Pancreas (tissue), 10 donors: ENCODE data around the gene TENM3. TPM values are rescaled to one million over a fixed set of nuclear protein-coding genes. Genes with fewer than 3 reads are reported as not detected.

ENCODE experiments used
- ATAC-seq, 4 donors: fragments of 200-7000 bp; cut with Tn5 transposase; one replicate each; pipeline versions ENCODE4 v1.8.0 to v1.9.1; 2020; ENCODE audit warnings: mild to moderate bottlenecking in 4 of 4, moderate library complexity in 4 of 4
- DNase-seq, 6 donors: peaks; one replicate each; pipeline ENCODE4 v3.0.0-alpha.2; 2020
- FAIRE-seq: peaks from 2 replicates; lab custom pipeline; 2012; peaks lifted over from hg19 to GRCh38; lab: Jason Lieb, UNC
- H3K27ac ChIP-seq, 4 donors: fragments of 200-600 bp; sonication (generic); 1 replicate in 3 of 4; 2 replicates in 1 of 4; pipeline versions ENCODE4 v1.5.0 to v1.8.0; 2020
- H3K27me3 ChIP-seq, 4 donors: fragments of 200-600 bp; one replicate each; pipeline ENCODE4 v1.8.0; 2021
- H3K36me3 ChIP-seq, 3 donors: fragments of 200-600 bp; sonication (generic) in 1 of 3; one replicate each; pipeline versions ENCODE4 v1.5.0 to v1.8.0; 2020 to 2021
- H3K4me1 ChIP-seq, 3 donors: fragments of 200-600 bp; one replicate each; pipeline ENCODE4 v1.8.0; 2021
- H3K4me3 ChIP-seq, 4 donors: fragments of 200-600 bp; sonication (generic) in 2 of 4; one replicate each; pipeline versions ENCODE4 v1.5.0 to v1.8.0; 2020 to 2021
- H3K9me3 ChIP-seq, 4 donors: fragments of 200-600 bp; one replicate each; pipeline ENCODE4 v1.8.0; 2021
- WGBS, 2 donors: extraction: QIAGEN DNeasy Blood & Tissue Kit; methylation state at CpG; one replicate each; pipeline ENCODE4 v1.1.7; 2013; 5-methylcytosine and 5-hydroxymethylcytosine counted together
- intact Hi-C, 3 donors: fragments of 100-400 bp; cut with DNase I; formaldehyde crosslinking; loops; one replicate each; pipeline versions ENCODE4 v1.11.1 to v1.14.2; 2022
- polyA plus RNA-seq, 2 donors: library from polyadenylated mRNA; stranded (reverse); fragments of 200-250 nt; gene quantifications; one replicate each; pipeline ENCODE4 v1.2.3, GENCODE V29; 2013
- total RNA-seq, 6 donors: library from RNA; stranded (reverse); fragmentation: NEBNext Ultra II Directional in 4 of 6; extraction: Animal tissue kit (Norgen Biotek cat#: 25700) in 4 of 6; gene quantifications; one replicate each; pipeline versions ENCODE4 v1.2.1 to v1.2.4, GENCODE V29; 2021 to 2023
- TF ChIP-seq, protein P1 (sequence below), 4 donors: fragments of 200-600 bp; sonication (generic) in 3 of 4; IDR thresholded peaks; one replicate each; pipeline versions ENCODE4 v1.5.0 to v1.8.0; 2021; ENCODE audit warnings: antibody characterized with exemption in 4 of 4
- donor health status: healthy with polysubstance abuse.
- donor health status: DM: no; HTN: no; CAD: no; lungs with moderate emphysema.
- donor health status: DM: no; HTN: no; CAD: no.
- donor health status: control.
- donor health status: control.
- donor health status: Bipolar disorder and iron deficiency.
- donor health status: DM: yes; HTN: yes; CAD: no.
- donor health status: DM: no; HTN: no; CAD: no.
- donor health status: DM: no; HTN: no; CAD: no.
- donor health status: DM: yes; HTN: yes; CAD: no.

Gene TENM3
- total and polyA plus RNA-seq, 8 donors, result 0.99 to 6.1 (median 4.4) TPM

DNA sequence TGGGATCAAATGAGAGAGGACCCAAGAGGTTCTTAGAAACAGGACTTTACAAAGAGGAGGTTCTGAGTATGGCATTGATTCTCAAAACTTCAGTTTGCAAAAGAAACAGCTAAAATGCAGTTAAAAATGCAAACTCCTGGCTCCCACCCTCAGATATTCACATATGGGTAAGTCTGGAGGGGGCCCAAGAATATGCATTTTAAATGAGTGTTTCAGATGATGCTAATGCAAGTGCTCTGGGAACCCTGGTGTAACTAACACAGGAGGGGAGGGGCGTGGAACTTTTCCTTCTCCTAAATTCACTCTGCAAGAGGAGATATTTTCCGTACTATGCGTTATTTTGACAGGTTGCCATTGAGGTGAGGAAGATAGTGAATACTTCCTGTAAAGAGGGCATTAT, 168.2 kb downstream of the TENM3 start:
- Histone ChIP-seq H3K27me3 (no peaks in the 10 kb centered on the region), H3K9me3 (no peaks in the 10 kb centered on the region), H3K4me1 (no peaks in the 10 kb centered on the region), H3K27ac (no peak overlapping the region), H3K36me3 (no peaks in the 10 kb centered on the region), H3K4me3 (no peak overlapping the region)
- 66 to 79% methylated on average over 3 of the region's 3 CpGs for WGBS, 2 donors
- intact Hi-C loops, result no loop called here
- TF ChIP-seq, protein P1, sequence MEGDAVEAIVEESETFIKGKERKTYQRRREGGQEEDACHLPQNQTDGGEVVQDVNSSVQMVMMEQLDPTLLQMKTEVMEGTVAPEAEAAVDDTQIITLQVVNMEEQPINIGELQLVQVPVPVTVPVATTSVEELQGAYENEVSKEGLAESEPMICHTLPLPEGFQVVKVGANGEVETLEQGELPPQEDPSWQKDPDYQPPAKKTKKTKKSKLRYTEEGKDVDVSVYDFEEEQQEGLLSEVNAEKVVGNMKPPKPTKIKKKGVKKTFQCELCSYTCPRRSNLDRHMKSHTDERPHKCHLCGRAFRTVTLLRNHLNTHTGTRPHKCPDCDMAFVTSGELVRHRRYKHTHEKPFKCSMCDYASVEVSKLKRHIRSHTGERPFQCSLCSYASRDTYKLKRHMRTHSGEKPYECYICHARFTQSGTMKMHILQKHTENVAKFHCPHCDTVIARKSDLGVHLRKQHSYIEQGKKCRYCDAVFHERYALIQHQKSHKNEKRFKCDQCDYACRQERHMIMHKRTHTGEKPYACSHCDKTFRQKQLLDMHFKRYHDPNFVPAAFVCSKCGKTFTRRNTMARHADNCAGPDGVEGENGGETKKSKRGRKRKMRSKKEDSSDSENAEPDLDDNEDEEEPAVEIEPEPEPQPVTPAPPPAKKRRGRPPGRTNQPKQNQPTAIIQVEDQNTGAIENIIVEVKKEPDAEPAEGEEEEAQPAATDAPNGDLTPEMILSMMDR (IDR thresholded peaks at IDR 0.05), result no peak
- no peak for FAIRE-seq
- no peak for ATAC-seq
- no peak for DNase-seq

DNA sequence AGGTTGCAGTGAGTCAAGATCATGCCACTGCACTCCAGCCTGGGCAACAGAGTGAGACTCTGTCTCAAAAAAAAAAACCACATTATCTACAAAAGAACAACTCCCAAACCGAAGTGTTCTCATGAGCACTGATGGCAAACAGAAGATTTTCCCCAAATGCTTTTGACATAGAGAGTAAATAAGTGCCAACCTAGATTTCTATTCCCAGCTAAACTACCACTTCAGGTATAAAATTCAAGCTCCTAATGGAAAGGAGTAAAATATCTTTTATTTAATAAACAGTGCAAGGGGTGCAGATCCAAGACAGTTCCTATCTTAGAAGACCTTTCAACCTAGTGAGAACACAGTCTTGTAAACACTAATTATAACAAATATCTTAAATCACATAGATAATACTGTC, 170.3 kb downstream of the TENM3 start:
- FAIRE-seq, result no peak
- Histone ChIP-seq H3K9me3 (no peaks in the 10 kb centered on the region), H3K27me3 (no peaks in the 10 kb centered on the region), H3K4me1 (no peaks in the 10 kb centered on the region), H3K27ac (no peak overlapping the region), H3K4me3 (no peak overlapping the region), H3K36me3 (no peaks in the 10 kb centered on the region)
- no peak for ATAC-seq
- intact Hi-C loops, result no loop called here
- DNase-seq, result no peak
- 62 to 75% methylated on average over 1 of the region's 1 CpG for WGBS, 2 donors
- TF ChIP-seq, protein P1 (IDR thresholded peaks at IDR 0.05), result no peak

DNA sequence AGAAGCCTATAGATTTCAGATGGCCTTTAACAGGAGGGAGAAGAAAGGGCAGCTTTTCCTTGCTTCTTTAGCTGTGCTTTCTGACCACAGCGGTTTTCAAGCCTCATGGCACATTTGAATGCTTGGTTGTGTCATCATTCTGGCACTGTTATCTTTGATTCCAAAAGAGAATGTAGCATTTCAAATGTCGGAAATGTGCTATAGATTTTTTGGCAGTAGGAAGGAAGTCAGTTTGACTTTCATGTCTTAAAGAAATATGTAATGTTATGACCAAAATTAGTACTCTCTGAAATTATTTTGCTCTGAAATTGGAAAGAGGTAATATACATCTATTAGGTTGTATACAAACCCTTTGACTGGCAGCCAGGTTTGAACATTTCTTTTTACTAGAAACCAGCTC, 171.9 kb downstream of the TENM3 start:
- Histone ChIP-seq H3K4me1 (no peaks in the 10 kb centered on the region), H3K27ac (no peak overlapping the region), H3K9me3 (no peaks in the 10 kb centered on the region), H3K27me3 (no peaks in the 10 kb centered on the region), H3K4me3 (no peak overlapping the region), H3K36me3 (no peaks in the 10 kb centered on the region)
- no peak for DNase-seq
- 61% methylated on average over 2 of the region's 2 CpGs for WGBS, 2 donors
- intact Hi-C loops, result no loop called here
- ATAC-seq, result no peak
- TF ChIP-seq, protein P1 (IDR thresholded peaks at IDR 0.05), result no peak
- FAIRE-seq, result no peak

DNA sequence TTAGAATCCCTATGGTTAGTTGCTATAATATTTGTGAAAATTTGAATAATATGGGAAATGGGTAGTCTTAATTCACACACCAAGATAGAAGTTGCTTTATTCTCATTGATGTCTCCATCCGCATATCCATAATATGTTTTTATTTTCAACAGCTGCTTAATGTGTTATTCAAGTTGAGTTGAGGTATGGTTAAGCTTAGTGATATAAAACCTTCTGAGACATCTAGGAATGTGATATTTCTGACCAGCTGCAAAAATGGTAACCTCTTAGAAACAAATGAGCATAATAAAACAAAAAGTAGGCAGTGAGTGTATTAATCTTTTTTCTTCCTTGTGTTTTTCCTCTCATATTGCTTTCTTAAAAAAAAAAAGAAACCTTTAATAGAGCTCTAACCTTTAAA, 172.9 kb downstream of the TENM3 start:
- no peaks in the 10 kb centered on the region for H3K4me1 ChIP-seq
- DNase-seq (no peak), FAIRE-seq (no peak), ATAC-seq (no peak)
- no peak overlapping the region for H3K27ac ChIP-seq
- 91 to 95% methylated on average over 1 of the region's 1 CpG for WGBS, 2 donors
- H3K9me3 ChIP-seq, result no peaks in the 10 kb centered on the region
- H3K4me3 ChIP-seq, result no peak overlapping the region
- H3K27me3 ChIP-seq, result no peaks in the 10 kb centered on the region
- intact Hi-C loops, result no loop called here
- TF ChIP-seq, protein P1 (IDR thresholded peaks at IDR 0.05), result no peak
- no peaks in the 10 kb centered on the region for H3K36me3 ChIP-seq

DNA sequence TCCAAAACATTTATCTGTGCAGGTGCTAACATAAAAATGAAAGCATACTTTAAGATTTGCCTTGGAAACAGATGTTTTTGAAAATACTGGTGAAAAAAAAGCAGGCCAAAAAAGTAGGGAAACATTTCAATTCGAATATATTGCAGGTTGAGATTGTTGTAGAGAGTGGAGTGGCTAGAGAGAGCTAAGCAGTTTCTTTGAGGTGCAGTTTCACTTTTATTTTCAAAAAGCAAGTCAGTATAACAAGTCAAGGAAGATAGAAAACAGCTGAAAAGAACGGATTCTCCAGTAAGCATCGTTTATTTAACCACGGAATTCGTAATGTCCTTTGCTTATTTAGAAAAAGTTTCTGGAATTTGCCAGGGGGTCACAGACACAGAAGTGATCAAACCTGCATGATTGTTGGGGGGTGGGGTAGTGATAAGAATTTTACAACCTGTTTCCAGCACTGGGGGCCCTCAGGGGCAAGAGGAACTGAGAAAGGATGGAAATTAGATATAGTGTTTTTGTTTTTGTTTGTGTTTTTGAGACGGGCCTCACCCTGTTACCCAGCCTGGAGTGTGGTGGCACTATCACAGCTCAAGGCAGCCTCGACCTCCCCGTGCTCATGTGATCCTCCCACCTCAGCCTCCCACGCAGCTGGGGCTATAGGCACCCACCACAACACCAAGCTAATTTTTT, 175.0 kb downstream of the TENM3 start:
- FAIRE-seq, result no peak
- Histone ChIP-seq H3K27me3 (no peaks in the 10 kb centered on the region), H3K27ac (no peak overlapping the region), H3K4me1 (no peaks in the 10 kb centered on the region), H3K9me3 (no peaks in the 10 kb centered on the region), H3K4me3 (no peak overlapping the region), H3K36me3 (no peaks in the 10 kb centered on the region)
- ATAC-seq, result no peak
- TF ChIP-seq, protein P1 (IDR thresholded peaks at IDR 0.05), result no peak
- WGBS, 2 donors, result 66 to 69% methylated on average over 9 of the region's 9 CpGs
- DNase-seq, result no peak
- intact Hi-C loops, result no loop called here
